BJ (cell line): ENCODE measurements around the gene ADAMTS18. TPM values are rescaled to one million over a fixed set of nuclear protein-coding genes. Genes with fewer than 3 reads are reported as not detected.

Experiments
- CTCF ChIA-PET: fragments of 350-600 bp; formaldehyde crosslinking; extraction: SDS; loops from one replicate; lab custom pipeline; 2021; ENCODE audit warnings: antibody characterized with exemption, inconsistent platforms; lab: Yijun Ruan, JAX
- POLR2A ChIA-PET: fragments of 300-600 bp; sonication (Branson Sonifier 250); formaldehyde crosslinking; extraction: SDS; loops from one replicate; lab custom pipeline; 2021; ENCODE audit warnings: antibody characterized with exemption; lab: Charles Lee
- DNase-seq: peaks from one replicate; pipeline ENCODE4 v3.0.0-alpha.2; 2011; ENCODE audit warnings: low read depth
- H3K27me3 ChIP-seq: 2 replicates; pipeline ENCODE4 v1.6.0; 2011; ENCODE audit warnings: low read length; ENCODE audit not compliant: control insufficient read depth, insufficient read depth
- H3K36me3 ChIP-seq: 2 replicates; pipeline ENCODE4 v1.5.1; 2011; ENCODE audit warnings: low read length; ENCODE audit not compliant: control insufficient read depth, insufficient read depth
- H3K4me3 ChIP-seq: 2 replicates; pipeline ENCODE4 v1.5.1; 2011; ENCODE audit warnings: low read depth, mild to moderate bottlenecking, control low read depth, low read length
- polyA plus RNA-seq: library from polyadenylated mRNA; depleted of rRNA; stranded (reverse); fragments of >200 nt; gene quantifications from 2 replicates; pipeline ENCODE4 v1.2.3, GENCODE V29; 2011
- TF ChIP-seq, protein P1 (sequence below): IDR thresholded peaks from 2 replicates; pipeline ENCODE4 v1.5.1; 2011; ENCODE audit warnings: low read depth, mild to moderate bottlenecking, control low read depth, inconsistent platforms, low read length, moderate library complexity; ENCODE audit not compliant: insufficient read depth

ADAMTS18 gene
- polyA plus RNA-seq, 1 experiment = not detected

DNA sequence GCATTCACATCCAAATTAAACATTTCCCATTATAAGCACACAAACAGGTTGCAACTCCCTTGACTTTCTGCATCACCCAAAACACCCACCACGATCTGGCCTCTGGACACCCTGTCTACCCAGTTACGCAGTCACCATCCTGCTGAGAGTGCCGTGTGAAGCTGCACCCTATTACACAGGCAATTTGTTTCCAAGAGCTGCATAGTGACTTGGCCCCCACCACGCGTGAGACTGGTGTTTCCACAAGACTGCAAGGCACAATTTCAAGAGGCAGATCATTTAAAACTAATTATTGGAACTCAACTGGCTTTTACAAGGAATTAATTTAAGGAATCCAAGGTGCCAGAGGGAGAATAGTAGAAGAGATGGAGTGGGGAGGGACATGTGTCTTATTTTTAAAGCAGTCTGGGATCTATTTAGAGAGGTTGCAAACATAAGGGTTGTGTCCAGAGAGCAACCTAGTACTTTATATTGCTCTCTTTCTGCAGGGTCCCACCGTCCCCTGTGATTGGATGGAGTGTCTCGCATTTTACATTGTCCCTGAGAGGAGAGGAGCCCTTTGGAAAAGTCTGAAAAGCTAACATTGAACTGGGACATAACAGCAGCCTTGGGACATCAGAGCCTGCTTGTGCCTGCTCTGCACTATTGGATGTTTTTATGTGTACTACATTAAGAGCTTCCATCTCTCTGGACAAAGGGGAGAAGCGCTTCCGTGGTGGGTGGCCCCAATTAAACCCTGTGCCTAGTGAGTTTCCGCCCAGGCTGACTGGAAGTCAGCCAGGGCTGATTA, 8.7 kb upstream of the ADAMTS18 start:
- ChIA-PET CTCF (no interaction called here), POLR2A (no interaction called here)
- Histone ChIP-seq H3K4me3 (no peak overlapping the region), H3K36me3 (no peaks in the 10 kb centered on the region), H3K27me3 (no peaks in the 10 kb centered on the region)
- DNase-seq = no peak
- TF ChIP-seq, protein P1, sequence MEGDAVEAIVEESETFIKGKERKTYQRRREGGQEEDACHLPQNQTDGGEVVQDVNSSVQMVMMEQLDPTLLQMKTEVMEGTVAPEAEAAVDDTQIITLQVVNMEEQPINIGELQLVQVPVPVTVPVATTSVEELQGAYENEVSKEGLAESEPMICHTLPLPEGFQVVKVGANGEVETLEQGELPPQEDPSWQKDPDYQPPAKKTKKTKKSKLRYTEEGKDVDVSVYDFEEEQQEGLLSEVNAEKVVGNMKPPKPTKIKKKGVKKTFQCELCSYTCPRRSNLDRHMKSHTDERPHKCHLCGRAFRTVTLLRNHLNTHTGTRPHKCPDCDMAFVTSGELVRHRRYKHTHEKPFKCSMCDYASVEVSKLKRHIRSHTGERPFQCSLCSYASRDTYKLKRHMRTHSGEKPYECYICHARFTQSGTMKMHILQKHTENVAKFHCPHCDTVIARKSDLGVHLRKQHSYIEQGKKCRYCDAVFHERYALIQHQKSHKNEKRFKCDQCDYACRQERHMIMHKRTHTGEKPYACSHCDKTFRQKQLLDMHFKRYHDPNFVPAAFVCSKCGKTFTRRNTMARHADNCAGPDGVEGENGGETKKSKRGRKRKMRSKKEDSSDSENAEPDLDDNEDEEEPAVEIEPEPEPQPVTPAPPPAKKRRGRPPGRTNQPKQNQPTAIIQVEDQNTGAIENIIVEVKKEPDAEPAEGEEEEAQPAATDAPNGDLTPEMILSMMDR = no peak

DNA sequence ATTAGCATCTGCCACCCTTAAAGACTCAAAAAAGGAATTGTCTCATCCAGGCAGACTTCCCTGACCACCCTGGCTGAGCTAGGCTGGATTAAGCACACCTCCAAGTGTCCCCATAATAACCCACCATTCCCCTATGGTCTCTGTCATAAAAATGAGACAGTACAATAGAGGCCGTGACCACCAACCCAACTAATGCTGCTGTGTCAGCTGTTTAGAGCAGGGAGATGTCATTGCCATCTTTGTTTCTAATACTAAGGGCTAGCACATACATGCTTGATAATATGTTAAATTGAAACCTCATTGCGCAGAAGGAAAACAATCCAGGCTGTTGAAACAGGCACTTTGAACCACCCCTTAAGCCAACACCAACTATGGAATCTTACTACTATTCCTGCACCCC, 7.2 kb upstream of the ADAMTS18 start:
- CTCF ChIA-PET = no interaction called here
- TF ChIP-seq, protein P1 = no peak
- POLR2A ChIA-PET = no interaction called here

DNA sequence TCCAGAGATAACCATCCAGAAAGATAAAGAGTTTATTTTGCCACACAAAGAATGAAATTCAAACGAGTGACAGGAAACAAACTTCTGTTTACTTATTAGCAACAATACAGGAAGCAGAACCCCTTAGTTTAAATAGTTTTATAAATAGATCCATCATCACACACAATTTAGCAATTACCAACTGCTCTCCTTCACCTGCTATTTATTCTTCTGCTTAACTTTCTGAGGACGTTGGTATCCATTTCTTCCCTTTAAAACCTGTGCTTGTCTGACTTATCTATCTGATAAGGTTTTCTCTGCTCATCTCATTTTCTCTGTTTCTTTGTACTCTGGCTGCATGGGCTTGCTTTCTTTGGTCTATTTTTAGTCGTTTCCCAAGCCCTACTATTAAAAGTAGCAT, 4.3 kb upstream of the ADAMTS18 start:
- no peak for DNase-seq
- ChIA-PET CTCF (no interaction called here), POLR2A (no interaction called here)
- Histone ChIP-seq H3K4me3 (no peak overlapping the region), H3K27me3 (peaks cover 8% of the 10 kb centered on the region), H3K36me3 (no peaks in the 10 kb centered on the region)
- TF ChIP-seq, protein P1 = no peak

More for the DNA sequence above, 7.2 kb upstream of the ADAMTS18 start:
- H3K27me3 ChIP-seq = no peaks in the 10 kb centered on the region
- no peak for DNase-seq
- no peak overlapping the region for H3K4me3 ChIP-seq
- no peaks in the 10 kb centered on the region for H3K36me3 ChIP-seq

DNA sequence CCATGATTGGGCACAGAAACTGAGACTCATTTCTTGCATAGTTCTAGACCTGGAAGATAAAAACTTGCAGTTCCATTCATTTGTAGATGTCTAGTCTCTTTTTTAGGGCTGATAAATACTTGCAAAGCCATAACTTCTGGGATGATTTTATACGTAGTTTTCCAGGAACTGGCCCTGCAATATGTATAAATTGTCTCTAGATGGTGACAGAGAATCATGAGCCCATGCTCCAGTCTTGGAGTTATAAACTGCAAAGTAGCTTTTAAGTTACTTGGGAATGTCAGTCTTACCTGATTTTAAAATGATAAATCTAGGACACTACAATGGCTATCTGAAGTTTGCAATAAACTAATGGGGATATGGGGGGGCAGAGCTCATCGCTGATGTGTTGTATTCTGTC, 3.0 kb upstream of the ADAMTS18 start:
- DNase-seq = no peak
- Histone ChIP-seq H3K36me3 (no peaks in the 10 kb centered on the region), H3K4me3 (no peak overlapping the region), H3K27me3 (peaks cover 11% of the 10 kb centered on the region)
- TF ChIP-seq, protein P1 = no peak
- ChIA-PET CTCF (interaction anchor here (2.8 kb wide), 1 partner anchor 146 kb away, joined by 11 read pairs; no protein-coding TSS in a partner anchor), POLR2A (no interaction called here)

DNA sequence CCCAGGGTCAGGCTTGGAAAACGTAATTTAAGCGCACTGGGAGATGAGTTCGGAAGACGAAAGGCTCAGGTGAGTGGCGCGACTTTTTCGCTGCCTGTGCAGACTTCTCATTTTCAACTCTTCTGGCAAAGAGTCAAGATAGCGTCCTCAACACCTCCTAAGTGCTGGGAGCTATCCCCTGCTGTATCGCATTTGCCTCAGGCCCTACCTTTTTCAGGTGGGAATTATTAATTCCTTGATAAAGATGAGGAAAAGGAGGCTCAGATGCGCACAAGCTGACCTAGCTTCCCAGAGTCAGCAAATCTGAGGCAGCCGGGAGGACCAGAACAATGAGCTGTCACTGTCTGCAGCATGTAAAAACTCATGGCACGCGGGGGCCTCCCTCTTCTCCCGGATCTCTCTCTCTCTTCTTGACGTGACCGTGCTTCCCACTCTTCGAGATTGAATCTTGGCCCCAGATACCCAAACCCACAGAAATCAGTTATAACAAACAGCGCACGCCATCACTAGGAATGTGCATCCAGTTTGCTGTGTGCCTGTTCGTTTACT, 512 bp upstream of the ADAMTS18 start:
- POLR2A ChIA-PET = no interaction called here
- H3K27me3 ChIP-seq = peaks cover 11% of the 10 kb centered on the region
- no peak overlapping the region for H3K4me3 ChIP-seq
- no peaks in the 10 kb centered on the region for H3K36me3 ChIP-seq
- TF ChIP-seq, protein P1 = no peak
- CTCF ChIA-PET = interaction anchor here (1.6 to 2.8 kb wide), 3 partner anchors 11 to 149 kb away, joined by 3 to 11 read pairs (median 3); no protein-coding TSS in a partner anchor
- no peak for DNase-seq
